Kasumi-1 (cell line): ENCODE measurements around the gene MEIS2.

ENCODE experiments used
- DNase-seq, 2 experiments: peaks; one replicate each; lab custom pipeline; 2025; lab: John Stamatoyannopoulos, UW

Gene MEIS2

DNA sequence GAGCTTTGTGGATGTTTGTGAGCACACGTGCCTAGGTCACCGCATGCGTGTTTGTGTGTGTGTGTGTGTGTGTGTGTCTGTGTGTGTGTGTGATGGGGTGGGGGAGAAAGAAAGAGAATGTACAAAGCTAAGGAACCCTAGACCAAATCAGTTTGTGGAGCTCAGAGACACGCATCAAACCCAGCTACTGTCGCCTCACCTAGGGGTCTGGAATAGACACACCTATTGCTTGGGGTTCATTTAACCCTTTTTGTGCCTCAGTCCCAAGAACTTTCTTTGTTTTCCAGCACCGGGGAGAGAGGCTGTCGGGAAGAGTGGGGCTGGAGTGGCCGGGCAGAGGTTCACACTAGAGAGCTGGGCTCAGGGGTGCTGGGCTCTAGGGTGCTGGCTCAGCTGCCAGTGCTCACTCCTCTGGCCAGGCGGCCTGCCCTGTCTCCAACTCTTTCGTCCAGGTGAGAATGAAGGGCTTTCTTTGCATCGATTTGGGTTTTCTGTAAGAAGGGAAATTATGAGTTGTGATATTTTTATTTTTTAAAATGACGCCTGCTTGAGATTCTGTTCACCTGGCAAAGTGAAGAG is 221.6 kb downstream of the MEIS2 start:
- no peak for DNase-seq

DNA sequence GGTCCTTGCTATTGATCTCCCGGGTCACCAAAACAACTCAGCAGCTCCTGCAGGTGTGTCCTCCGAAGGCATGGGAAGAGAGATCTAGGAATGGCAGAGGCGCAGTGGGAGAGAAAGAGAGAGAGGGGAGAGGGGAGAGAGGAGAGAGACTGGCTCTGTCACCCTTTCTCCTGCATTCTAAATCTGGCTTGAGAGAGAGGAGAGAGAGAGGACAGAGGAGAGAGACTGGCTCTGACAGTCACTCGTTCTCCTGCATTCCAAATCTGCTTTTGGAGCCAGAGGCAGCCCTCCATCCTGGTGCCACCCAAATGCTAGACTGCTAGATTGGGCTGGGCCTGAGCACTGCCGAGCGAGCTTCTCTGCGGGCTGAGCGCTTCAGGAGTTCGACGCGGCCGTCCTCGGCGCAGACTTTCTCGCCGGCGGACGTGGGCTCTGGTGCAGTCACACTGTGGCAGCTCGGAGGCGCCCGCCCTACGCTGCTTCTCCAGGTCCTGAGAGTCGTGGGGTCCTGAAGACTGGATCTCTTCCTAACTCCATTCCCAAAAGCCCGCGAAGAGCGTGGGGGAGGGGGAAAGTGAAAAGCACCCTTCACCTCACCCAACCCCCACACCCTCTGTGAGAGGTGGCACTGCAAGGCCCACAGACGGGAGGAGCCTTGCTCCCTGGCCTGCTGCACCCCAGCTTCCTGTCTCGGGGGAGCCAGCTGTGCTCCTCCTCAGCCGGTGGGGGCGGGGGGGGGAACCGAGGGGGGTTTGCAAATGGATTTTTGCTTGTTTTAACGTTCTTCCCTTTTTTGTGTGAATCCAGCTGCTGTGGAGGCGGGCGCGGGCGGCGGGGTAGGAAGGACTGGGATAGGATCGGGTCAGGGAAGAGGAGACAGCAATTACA is 222.3 kb downstream of the MEIS2 start:
- DNase-seq: peak; percentile 10 to 12

DNA sequence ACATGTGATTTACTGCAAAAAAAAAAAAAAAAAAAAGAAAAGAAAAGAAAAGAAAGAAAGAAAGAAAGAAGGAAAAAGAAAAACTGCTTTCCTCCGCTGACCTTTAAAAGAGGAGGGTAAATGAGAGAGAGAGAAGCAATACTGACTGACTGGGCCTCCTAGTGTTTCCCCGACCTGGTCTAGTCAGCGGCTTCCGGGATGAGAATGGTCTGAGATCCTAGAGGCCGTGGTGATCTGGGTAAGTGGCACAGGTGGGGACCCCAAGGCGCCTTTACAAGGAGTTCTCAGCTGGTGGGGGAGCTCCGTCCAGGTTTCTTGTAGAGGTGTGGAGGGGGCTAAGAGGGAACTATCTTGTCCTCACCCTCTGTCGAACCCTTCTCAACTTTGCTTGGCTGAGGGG is 223.1 kb downstream of the MEIS2 start:
- DNase-seq: no peak

DNA sequence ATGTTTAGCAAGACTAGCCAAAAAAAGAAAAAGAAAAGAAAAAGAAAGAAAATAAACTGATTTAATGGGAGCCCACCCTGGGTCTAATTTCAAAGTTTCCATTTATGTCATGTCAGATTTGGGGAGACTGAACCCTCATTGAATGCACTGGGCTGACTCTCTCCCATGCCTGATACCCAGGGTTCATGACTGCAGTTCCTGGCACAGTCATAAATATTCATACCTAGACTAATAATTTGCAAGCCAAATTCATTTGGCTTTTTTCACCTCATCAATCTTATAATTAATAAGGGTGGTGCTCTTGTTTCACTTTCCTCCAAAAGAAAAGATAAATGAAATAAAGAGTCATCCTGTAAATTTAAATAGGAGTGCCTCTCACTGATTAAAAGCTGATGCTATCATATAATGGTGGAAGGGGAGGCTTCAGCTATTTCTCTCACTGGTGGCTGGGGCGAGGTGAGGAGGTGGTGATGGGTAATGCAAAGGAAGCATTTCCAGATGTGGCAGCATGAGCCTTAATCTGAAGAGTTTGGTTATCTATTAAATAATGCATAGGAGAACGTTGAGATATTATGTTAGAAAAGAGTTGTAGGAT is 224.5 kb downstream of the MEIS2 start:
- DNase-seq: no peak

DNA sequence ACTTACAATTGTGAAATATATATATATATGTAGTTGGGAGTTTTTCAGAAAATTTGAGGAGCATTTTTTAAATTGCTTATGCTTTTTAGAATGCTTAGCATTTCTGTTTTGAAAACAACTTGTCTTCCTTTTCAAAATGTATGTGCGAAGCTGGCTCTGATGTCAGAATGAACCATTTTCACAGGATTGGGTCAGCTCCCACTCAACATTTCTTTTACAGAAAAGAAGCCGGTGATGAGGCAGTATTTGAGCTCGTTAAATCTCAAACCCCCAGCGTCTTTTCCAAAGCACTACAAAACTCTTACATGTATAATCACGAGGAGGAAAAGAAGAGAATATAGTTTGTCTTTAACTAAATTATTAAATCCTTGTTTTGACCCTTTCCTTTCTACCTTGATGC is 225.4 kb downstream of the MEIS2 start:
- DNase-seq: no peak

DNA sequence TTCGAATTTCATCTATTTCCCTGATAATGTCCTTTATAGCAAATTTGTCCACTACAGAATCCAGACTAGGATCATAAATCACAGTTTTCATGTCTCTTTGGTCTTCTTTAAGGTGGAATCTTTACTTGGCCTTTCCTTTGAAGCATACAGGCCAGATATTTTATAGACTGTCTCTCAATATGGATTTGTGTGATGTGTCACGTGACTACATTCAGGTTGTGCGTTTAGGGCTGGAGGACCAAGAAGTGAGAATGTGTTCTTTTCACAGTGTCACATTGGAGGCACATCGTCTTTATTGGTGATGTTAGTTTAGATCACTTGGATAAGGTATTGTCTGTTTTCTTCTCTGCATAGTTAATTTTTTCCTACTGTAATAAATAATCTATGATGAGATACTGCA is 232.9 kb downstream of the MEIS2 start:
- no peak for DNase-seq

DNA sequence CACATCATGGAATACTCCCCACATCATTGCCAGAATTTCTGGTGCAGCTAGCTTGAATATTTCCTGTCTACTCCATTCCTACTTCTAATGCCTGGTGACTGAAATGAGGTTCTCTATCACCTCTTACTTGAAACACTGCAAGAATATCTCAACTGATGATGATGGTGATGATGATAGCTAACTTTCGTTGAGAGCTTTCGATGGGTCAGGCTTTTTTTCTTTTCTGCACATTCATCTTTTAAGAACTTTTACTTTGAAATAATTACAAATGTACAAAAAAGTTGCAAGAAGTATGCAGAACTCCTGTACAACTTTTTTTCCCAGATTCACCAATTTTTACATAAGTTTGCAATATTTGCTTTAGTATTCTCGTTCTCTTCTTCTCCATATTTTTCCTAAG is 233.5 kb downstream of the MEIS2 start:
- no peak for DNase-seq

DNA sequence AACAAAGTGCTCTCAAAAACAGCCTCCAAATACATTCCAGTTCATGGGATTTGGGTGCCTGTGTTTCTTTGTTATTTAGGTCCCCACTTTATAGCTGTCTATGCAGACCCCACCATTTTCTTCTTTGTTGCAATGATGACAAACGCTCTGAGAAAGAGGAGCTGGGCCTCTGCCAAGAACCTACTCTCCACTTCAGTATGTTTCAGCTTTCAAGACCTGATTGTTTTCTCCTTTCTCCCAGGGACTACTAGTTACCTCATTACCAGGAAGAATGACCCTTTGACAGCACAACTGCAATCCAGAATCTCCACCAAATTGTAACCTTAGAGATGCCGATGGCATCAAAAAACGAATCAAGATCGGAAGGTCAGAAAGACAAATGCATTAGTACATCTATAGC is 236.8 kb downstream of the MEIS2 start:
- no peak for DNase-seq

DNA sequence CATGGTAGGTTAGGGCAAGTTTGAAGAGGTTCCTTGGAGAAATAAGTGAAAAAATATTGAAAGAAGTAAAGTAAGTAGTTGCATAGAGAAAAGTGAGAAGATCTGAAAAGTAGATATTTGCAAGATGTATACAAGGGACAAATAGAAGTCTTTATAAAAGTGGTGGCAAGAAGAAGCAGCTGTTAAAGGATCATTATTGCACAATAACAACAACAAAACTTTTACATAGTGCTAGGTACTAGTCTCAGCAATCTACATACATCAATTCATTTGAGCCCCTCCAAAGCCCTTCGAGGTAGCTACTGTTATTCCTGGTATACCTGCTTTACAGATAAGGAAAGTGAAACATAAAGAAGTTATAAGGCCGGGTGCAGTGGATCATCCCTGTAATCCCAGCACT is 239.6 kb downstream of the MEIS2 start:
- DNase-seq: no peak

DNA sequence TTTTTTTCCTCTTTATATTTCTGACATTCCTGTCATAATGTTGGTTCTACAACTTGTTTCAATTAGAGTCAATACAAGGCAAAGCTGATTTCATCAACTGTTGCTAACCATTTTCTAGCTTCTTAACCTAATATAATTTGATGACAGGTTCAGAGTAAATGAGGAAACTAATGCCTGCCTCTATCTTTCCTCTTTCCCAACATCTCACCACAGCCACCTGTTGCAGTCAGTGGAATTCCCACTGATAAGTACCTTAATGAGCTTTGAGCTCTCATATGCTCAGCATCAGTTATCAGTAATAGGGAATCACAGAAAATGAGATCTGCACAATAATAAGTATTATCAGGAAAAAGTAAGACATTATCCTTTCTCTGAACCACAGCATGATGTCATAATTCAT is 241.9 kb downstream of the MEIS2 start:
- no peak for DNase-seq

DNA sequence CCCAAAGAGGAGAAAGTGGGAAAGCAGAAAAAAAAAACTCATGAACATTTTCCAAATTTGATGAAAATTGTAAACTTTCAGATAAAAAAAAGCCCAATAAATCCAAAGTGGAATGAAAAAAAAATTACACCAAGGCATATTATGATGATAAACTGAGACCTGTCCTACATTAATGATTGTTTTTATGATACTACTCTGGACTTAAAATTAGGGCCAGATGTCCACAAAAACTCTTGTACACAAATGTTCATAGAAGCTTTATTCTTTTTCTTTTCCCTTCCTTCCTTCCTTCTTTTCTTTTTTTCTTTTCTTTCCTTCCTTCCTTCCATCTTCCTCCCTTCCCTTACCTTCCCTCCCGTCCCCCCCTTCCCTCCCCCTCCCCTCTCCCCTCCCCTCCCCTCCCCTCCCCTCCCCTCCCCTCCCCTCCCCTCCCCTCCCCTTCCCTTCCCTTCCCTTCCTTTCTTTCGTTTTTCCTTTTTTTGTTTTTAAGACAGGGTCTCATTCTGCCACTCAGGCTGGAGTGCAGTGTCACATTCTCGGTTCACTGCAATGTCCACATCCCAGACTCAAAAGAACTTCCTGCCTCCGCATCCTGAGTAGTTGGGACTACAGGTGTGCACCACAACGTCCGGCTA is 243.9 kb downstream of the MEIS2 start:
- DNase-seq: no peak

DNA sequence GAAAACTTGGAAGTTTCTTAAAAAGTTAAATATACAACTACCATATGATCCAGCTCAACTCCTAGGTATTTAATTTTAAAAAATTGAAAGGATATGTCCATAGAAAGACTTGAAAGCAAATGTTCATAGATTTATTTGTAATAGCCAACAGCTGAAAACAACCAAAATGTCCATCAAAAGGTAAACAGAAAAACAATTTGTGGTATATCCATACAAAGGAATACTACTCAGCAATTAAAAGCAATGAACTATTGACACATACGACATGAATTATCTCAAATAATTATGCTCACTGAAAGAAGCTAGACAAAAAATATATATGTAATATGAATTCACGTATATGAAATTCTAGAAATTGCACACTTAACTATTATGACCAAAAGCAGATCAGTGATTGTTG is 249.5 kb downstream of the MEIS2 start:
- no peak for DNase-seq

DNA sequence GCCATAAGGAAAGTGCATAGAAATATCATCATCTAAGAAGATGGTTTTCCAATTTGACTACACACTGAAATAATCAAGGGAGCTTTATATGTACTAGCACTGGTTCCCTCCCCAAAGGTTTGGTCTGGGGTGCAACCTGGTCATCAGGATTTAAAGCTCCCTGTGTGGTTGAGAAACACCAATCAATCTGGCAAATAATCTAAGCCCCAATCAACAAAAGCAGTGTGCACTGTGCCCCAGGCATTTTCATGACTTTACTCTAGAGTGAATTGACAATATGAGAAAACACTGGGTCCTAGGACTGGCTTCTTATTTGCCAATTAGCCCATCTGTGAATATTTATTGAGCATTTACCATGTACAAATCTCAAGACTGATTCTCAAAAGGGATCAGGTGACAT is 255.1 kb downstream of the MEIS2 start:
- DNase-seq: no peak

DNA sequence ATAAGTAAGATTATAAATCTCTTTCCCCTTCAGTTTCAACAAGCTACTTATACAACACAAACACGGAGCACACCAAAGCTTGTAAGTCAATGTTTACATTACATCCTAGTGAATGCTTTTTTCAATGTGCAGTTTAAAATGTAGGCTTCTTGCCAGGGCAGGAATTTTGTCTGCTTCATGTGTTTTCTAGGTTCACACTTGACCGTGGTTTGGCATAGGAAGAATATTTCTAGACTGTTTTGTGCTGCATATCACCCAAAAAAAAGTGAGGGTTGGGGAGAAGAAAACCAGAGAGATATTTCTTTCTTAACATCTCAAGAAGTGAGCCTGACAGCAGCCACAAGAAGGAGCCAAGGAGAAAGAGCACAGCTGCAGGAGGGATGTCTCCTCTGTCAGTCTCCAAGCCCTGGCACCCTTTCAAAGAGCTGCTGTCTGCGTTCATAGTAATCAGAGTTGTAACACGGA is 255.8 kb downstream of the MEIS2 start:
- DNase-seq: no peak

DNA sequence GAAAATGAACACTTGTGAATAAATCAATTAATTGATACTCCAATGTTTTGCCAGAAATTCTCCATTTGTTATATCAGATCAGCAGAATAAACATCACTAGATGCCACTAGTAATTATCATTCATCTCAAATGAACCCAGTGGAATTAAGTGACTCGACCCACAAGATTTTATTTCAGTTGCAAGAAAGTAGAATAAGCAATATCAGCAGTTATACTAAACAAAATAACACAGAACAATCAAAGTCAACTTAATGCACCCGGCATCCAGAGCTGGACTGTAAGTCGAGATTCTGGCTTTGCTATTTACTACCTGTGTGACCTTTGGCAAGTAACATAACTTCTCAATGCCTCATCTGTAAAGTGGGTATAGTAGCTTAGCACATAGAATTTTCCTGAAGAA is 256.5 kb downstream of the MEIS2 start:
- no peak for DNase-seq

DNA sequence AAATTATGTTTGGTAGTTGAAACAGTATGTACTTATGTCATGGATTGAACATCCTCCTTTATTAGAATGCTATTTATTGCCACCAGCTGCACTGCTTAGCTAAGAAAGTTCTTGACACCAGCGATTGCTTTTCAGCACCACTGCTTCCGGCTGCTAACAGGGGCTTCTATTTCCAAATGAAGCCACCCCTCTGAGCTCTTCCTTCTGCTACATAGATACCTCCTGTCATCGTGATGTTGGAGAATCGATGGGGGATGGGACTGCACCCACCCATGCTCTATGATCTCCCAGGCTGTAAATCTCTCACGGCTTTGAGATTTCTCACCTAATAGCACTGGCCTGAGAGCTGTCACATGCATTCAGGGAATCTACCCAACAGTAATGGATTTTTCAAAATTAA is 259.2 kb downstream of the MEIS2 start:
- no peak for DNase-seq
